Measurements from ENCODE around the gene DHH.
"Not testable (repeated sequence)": the region's sequence is repeated elsewhere in the genome, so short reads cannot be mapped to it uniquely, and the experiment has no call there.

The DHH gene

GRCh38 chr12:49070971-49071370, 23.6 kb downstream of the DHH start:
- no peak for DNase-seq (ENCODE audit: low spot score)

- peak; percentile 98 for DNase-seq (ENCODE audit: low spot score)
Measured at GRCh38 chr12:49069507-49070346, 24.9 kb downstream of the DHH start, which contains the start of gene RHEBL1. RHEBL1 (minus strand) TSS chr12:49069979; CDS start chr12:49069785, 194 bp downstream.

- DNase-seq (ENCODE audit: low spot score) = no peak
Measured at GRCh38 chr12:49068879-49069506, 25.6 kb downstream of the DHH start.

GRCh38 chr12:49066120-49066519, 28.5 kb downstream of the DHH start:
- DNase-seq (ENCODE audit: low spot score) = no peak

- no peak for DNase-seq (ENCODE audit: low spot score)
Measured at GRCh38 chr12:49064767-49065152, 29.8 kb downstream of the DHH start.

GRCh38 chr12:49061916-49062315, 32.7 kb downstream of the DHH start:
- not testable (repeated sequence) for DNase-seq (ENCODE audit: low spot score)

- DNase-seq (ENCODE audit: low spot score) = no peak
Measured at GRCh38 chr12:49061157-49061650, 33.4 kb downstream of the DHH start.

- DNase-seq (ENCODE audit: low spot score) = peak; percentile 95
Measured at GRCh38 chr12:49060237-49061156, 34.1 kb downstream of the DHH start, which contains the start of gene KMT2D. KMT2D (minus strand) TSS chr12:49060794; CDS start chr12:49055324, 5,470 bp downstream.

- DNase-seq (ENCODE audit: low spot score) = peak; percentile 65
Measured at GRCh38 chr12:49059299-49060171, 35.1 kb downstream of the DHH start.

GRCh38 chr12:49059045-49059298, 35.6 kb downstream of the DHH start:
- DNase-seq (ENCODE audit: low spot score) = no peak

GRCh38 chr12:49058366-49059044, 36.1 kb downstream of the DHH start:
- DNase-seq (ENCODE audit: low spot score) = no peak

- no peak for DNase-seq (ENCODE audit: low spot score)
Measured at GRCh38 chr12:49057888-49058287, 36.7 kb downstream of the DHH start.

GRCh38 chr12:49055978-49056754, 38.4 kb downstream of the DHH start:
- peak; percentile 90 for DNase-seq (ENCODE audit: low spot score)

- no peak for DNase-seq (ENCODE audit: low spot score)
Measured at GRCh38 chr12:49055092-49055491, 39.5 kb downstream of the DHH start.

GRCh38 chr12:49054524-49054923, 40.1 kb downstream of the DHH start:
- DNase-seq (ENCODE audit: low spot score) = no peak

- no peak for DNase-seq (ENCODE audit: low spot score)
Measured at GRCh38 chr12:49054096-49054495, 40.5 kb downstream of the DHH start.

GRCh38 chr12:49052451-49053208, 42.0 kb downstream of the DHH start:
- no peak for DNase-seq (ENCODE audit: low spot score)

GRCh38 chr12:49051777-49052438, 42.7 kb downstream of the DHH start:
- DNase-seq (ENCODE audit: low spot score) = no peak

- no peak for DNase-seq (ENCODE audit: low spot score)
Measured at GRCh38 chr12:49051373-49051764, 43.2 kb downstream of the DHH start.

Data from AG08396 (cell line).